ENCODE measurements around the gene ARHGAP32. TPM values are rescaled to one million over a fixed set of nuclear protein-coding genes. Genes with fewer than 3 reads are reported as not detected.

ARHGAP32 gene
- total RNA-seq, 4 donors from 2014 or later = 41.3 to 108 (median 101) TPM

- peak in 2 of 3 donors; percentile 53 to 66 for DNase-seq
Observed at GRCh38 chr11:128928400-128928799, 263.7 kb downstream of the ARHGAP32 start.

GRCh38 chr11:128927683-128928336 lies 264.3 kb downstream of the ARHGAP32 start:
- H3K27me3 ChIP-seq = no peaks in the 10 kb centered on the region
- H3K4me1 ChIP-seq = no peaks in the 10 kb centered on the region
- TF ChIP-seq, protein P1, sequence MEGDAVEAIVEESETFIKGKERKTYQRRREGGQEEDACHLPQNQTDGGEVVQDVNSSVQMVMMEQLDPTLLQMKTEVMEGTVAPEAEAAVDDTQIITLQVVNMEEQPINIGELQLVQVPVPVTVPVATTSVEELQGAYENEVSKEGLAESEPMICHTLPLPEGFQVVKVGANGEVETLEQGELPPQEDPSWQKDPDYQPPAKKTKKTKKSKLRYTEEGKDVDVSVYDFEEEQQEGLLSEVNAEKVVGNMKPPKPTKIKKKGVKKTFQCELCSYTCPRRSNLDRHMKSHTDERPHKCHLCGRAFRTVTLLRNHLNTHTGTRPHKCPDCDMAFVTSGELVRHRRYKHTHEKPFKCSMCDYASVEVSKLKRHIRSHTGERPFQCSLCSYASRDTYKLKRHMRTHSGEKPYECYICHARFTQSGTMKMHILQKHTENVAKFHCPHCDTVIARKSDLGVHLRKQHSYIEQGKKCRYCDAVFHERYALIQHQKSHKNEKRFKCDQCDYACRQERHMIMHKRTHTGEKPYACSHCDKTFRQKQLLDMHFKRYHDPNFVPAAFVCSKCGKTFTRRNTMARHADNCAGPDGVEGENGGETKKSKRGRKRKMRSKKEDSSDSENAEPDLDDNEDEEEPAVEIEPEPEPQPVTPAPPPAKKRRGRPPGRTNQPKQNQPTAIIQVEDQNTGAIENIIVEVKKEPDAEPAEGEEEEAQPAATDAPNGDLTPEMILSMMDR (IDR thresholded peaks at IDR 0.05) = no peak
- no peak for TF ChIP-seq POLR2A (IDR thresholded peaks at IDR 0.05)
- no peaks in the 10 kb centered on the region for H3K9me3 ChIP-seq
- DNase-seq = no peak
- no peak overlapping the region for H3K4me3 ChIP-seq
- H3K27ac ChIP-seq = no peak overlapping the region
- H3K36me3 ChIP-seq = no peaks in the 10 kb centered on the region

More at GRCh38 chr11:128928400-128928799, 263.7 kb downstream of the ARHGAP32 start:
- H3K27ac ChIP-seq = no peak overlapping the region
- no peak for TF ChIP-seq POLR2A (IDR thresholded peaks at IDR 0.05)
- TF ChIP-seq, protein P1 (IDR thresholded peaks at IDR 0.05) = no peak
- H3K4me3 ChIP-seq = no peak overlapping the region
- no peaks in the 10 kb centered on the region for H3K4me1 ChIP-seq
- H3K9me3 ChIP-seq = no peaks in the 10 kb centered on the region
- H3K36me3 ChIP-seq = no peaks in the 10 kb centered on the region
- H3K27me3 ChIP-seq = no peaks in the 10 kb centered on the region

GRCh38 chr11:128927108-128927461 lies 265.0 kb downstream of the ARHGAP32 start:
- Histone ChIP-seq H3K9me3 (no peaks in the 10 kb centered on the region), H3K36me3 (no peaks in the 10 kb centered on the region), H3K27ac (no peak overlapping the region), H3K4me1 (no peaks in the 10 kb centered on the region), H3K27me3 (no peaks in the 10 kb centered on the region), H3K4me3 (no peak overlapping the region)
- TF ChIP-seq POLR2A (IDR thresholded peaks at IDR 0.05) = no peak
- DNase-seq = no peak

DNA sequence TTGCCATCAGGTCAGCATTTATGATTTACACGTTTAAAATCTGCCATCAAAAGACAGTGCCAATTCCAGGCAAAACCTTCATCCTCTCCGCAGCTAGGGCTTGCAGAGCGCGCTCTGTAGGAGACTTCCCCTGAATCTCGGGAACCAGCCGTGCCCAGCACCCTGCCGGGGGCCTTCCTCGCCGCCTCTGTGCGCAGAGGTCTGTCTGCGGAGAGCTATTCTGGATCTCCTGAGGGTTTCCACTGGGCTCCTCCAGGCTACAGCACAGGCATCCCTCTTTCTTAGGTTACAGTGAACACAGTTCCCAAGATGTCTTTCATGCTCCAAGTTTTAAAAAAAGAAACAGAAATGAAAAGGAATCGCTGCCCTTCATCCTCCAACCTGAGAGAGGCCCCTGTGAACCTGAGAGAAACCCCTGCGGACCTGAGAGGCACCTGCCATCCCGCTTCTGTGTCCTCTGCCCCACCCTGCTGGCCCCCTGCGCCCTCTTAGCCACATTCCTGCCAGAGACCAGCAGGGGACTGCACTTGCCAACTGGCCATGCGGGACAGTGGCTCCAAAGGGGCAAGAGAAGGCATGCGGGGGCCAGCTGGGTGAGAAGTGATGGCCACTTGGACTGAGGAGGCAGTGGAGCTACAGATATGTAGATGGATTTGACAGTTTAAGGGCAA lies 265.6 kb downstream of the ARHGAP32 start:
- Histone ChIP-seq H3K27me3 (no peaks in the 10 kb centered on the region), H3K9me3 (no peaks in the 10 kb centered on the region), H3K27ac (no peak overlapping the region), H3K36me3 (no peaks in the 10 kb centered on the region), H3K4me3 (no peak overlapping the region), H3K4me1 (no peaks in the 10 kb centered on the region)
- no peak for TF ChIP-seq POLR2A (IDR thresholded peaks at IDR 0.05)
- TF ChIP-seq, protein P1 (IDR thresholded peaks at IDR 0.05) = no peak
- no peak for DNase-seq

DNA sequence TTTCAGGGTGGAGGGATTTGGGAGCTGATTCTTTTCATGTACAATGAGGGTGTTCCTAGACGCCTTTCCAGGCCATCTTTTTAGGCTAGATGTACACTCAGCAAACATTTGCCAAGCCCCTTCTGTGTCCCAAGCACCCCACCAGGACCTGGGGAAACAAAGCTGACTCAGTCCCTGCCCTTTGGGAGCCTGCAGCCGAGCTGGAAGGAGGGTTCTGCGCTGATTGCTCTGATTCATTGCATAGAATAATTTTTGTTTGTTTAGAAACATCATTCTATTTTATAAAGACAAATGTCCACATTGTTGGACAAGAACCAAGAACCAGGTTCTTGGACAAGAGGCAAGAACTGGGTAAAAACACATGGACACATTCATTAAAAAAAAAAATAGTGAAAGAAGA lies 266.1 kb downstream of the ARHGAP32 start:
- no peaks in the 10 kb centered on the region for H3K9me3 ChIP-seq

GRCh38 chr11:128925250-128925600 lies 266.9 kb downstream of the ARHGAP32 start:
- Histone ChIP-seq H3K27me3 (no peaks in the 10 kb centered on the region), H3K27ac (no peak overlapping the region), H3K4me3 (no peak overlapping the region), H3K36me3 (no peaks in the 10 kb centered on the region), H3K9me3 (no peaks in the 10 kb centered on the region), H3K4me1 (no peaks in the 10 kb centered on the region)
- no peak for TF ChIP-seq POLR2A (IDR thresholded peaks at IDR 0.05)
- TF ChIP-seq, protein P1 (IDR thresholded peaks at IDR 0.05) = no peak
- no peak for DNase-seq

More for the DNA sequence above, 266.1 kb downstream of the ARHGAP32 start:
- no peak overlapping the region for H3K27ac ChIP-seq
- H3K4me3 ChIP-seq = no peak overlapping the region
- TF ChIP-seq POLR2A (IDR thresholded peaks at IDR 0.05) = no peak
- TF ChIP-seq, protein P1 (IDR thresholded peaks at IDR 0.05) = no peak
- DNase-seq = no peak
- H3K27me3 ChIP-seq = no peaks in the 10 kb centered on the region
- no peaks in the 10 kb centered on the region for H3K4me1 ChIP-seq
- no peaks in the 10 kb centered on the region for H3K36me3 ChIP-seq
